Adrenal gland (tissue), 12 donors: ENCODE results near the gene UAP1. TPM values are rescaled to one million over a fixed set of nuclear protein-coding genes. Genes with fewer than 3 reads are reported as not detected.
"Not testable (repeated sequence)": the region's sequence is repeated elsewhere in the genome, so short reads cannot be mapped to it uniquely, and the experiment has no call there.

Source experiments
- DNase-seq, 7 donors: peaks; one replicate each; pipeline ENCODE4 v3.0.0-alpha.2; 2019 to 2020
- H3K27ac ChIP-seq, 5 donors: fragments of 200-600 bp; sonication (generic) in 4 of 5; 1 replicate in 3 of 5; 2 replicates in 2 of 5; pipeline versions ENCODE4 v1.5.1 to v1.8.0; 2016 to 2020; ENCODE audit warnings: mild to moderate bottlenecking in 1 of 5
- H3K27me3 ChIP-seq: fragments of 200-600 bp; 2 replicates; pipeline ENCODE4 v1.8.0; 2021
- H3K36me3 ChIP-seq, 2 donors: fragments of 200-600 bp; replicated peaks in 1 of 2; 1 replicate in 1 of 2; 2 replicates in 1 of 2; pipeline versions ENCODE4 v1.5.1 to v1.8.0; 2018 to 2022
- H3K4me1 ChIP-seq, 2 donors: fragments of 200-600 bp; replicated peaks in 1 of 2; 1 replicate in 1 of 2; 2 replicates in 1 of 2; pipeline versions ENCODE4 v1.5.1 to v1.8.0; 2018 to 2021
- H3K4me3 ChIP-seq, 4 donors: fragments of 200-600 bp; sonication (generic) in 3 of 4; one replicate each; pipeline ENCODE4 v1.5.1; 2016 to 2018
- H3K9me3 ChIP-seq, 3 donors: fragments of 200-600 bp; sonication (generic) in 1 of 3; replicated peaks in 1 of 3; 1 replicate in 2 of 3; 2 replicates in 1 of 3; pipeline versions ENCODE4 v1.5.1 to v1.8.0; 2016 to 2021
- CTCF ChIP-seq, 6 experiments: fragments of 450-650 bp in 4 of 6; fragments of 200-600 bp in 2 of 6; sonication (generic) in 1 of 6; IDR thresholded peaks; 1 replicate in 5 of 6; 2 replicates in 1 of 6; pipeline versions ENCODE4 v1.5.1 to v1.8.0; 2016 to 2021; ENCODE audit warnings: antibody characterized with exemption in 6 of 6, mild to moderate bottlenecking in 2 of 6, moderate library complexity in 1 of 6
- POLR2A ChIP-seq, 2 donors: fragments of 450-650 bp; IDR thresholded peaks; one replicate each; pipeline ENCODE4 v1.6.1; 2017; ENCODE audit warnings: antibody characterized with exemption in 2 of 2, mild to moderate bottlenecking in 2 of 2, moderate library complexity in 1 of 2
- whole genome bisulfite sequencing, 4 donors: extraction: QIAGEN DNeasy Blood & Tissue Kit in 2 of 4; methylation state at CpG; one replicate each; pipeline versions ENCODE4 v1.1.5 to v1.1.7; 2013 to 2017; 5-methylcytosine and 5-hydroxymethylcytosine counted together
- intact Hi-C, 2 donors: fragments of 100-400 bp; cut with DNase I; formaldehyde crosslinking; loops; one replicate each; pipeline versions ENCODE4 v1.14.1 to v1.15.0; 2022 to 2023
- polyA plus RNA-seq, 3 donors: library from polyadenylated mRNA; stranded (reverse); fragments of 200-250 nt in 2 of 3; fragments of 350-450 nt in 1 of 3; fragmentation: Illumina TruSeq in 1 of 3; extraction: RNeasy Lipid Tissue Mini Kit (QIAGEN cat#74804) in 1 of 3; gene quantifications; one replicate each; pipeline ENCODE4 v1.2.3, GENCODE V29; 2013 to 2014
- total RNA-seq, 9 donors: library from RNA; depleted of rRNA in 4 of 9; stranded (reverse); fragments of >200 nt in 4 of 9; fragments of 120-200 nt in 1 of 9; fragmentation: NEBNext Ultra II Directional in 1 of 9; extraction: Animal tissue kit (Norgen Biotek cat#: 25700) in 1 of 9; gene quantifications; one replicate each; pipeline versions ENCODE4 v1.1.0 to v1.2.4, GENCODE V29; 2013 to 2023
- donor health status: healthy with polysubstance abuse.
- donor health status: Bipolar disorder and iron deficiency.
- donor health status: DM: yes; HTN: yes; CAD: no.
- donor health status: DM: no; HTN: no; CAD: no.
- donor health status: DM: no; HTN: no; CAD: no.
- donor health status: DM: yes; HTN: yes; CAD: no.

Gene UAP1
- total and polyA plus RNA-seq, 12 donors, result 43.6 to 119 (median 73.3) TPM

- no peak for DNase-seq
- Histone ChIP-seq H3K4me3 (no peak overlapping the region), H3K27me3 (no peaks in the 10 kb centered on the region), H3K27ac (no peak overlapping the region), H3K36me3 (peaks cover 0 to 18% of the 10 kb centered on the region in 2 donors), H3K9me3 (no peaks in the 10 kb centered on the region), H3K4me1 (peaks cover 0 to 9% of the 10 kb centered on the region in 2 donors)
- intact Hi-C loops, result no loop called here
- 41 to 77% (median 62%) methylated on average over 2 of the region's 2 CpGs for WGBS, 4 donors
- no peak for TF ChIP-seq CTCF (IDR thresholded peaks at IDR 0.05)
- no peak for TF ChIP-seq POLR2A (IDR thresholded peaks at IDR 0.05)
These were observed 35.1 kb downstream of the UAP1 start for GRCh38 chr1:162596514-162597170.

GRCh38 chr1:162599451-162599850 lies 37.9 kb downstream of the UAP1 start:
- no peak for DNase-seq
- H3K36me3 ChIP-seq, result peaks cover 0 to 9% of the 10 kb centered on the region in 2 donors
- H3K4me1 ChIP-seq, result peaks cover 0 to 9% of the 10 kb centered on the region in 2 donors
- no peaks in the 10 kb centered on the region for H3K27me3 ChIP-seq
- TF ChIP-seq CTCF (IDR thresholded peaks at IDR 0.05), result no peak
- no peak for TF ChIP-seq POLR2A (IDR thresholded peaks at IDR 0.05)
- no peaks in the 10 kb centered on the region for H3K9me3 ChIP-seq
- intact Hi-C loops, result no loop called here
- no peak overlapping the region for H3K4me3 ChIP-seq
- H3K27ac ChIP-seq, result no peak overlapping the region
- WGBS, 4 donors, result 84 to 93% (median 90%) methylated on average over 1 of the region's 1 CpG

GRCh38 chr1:162603117-162603516 lies 41.6 kb downstream of the UAP1 start:
- H3K9me3 ChIP-seq, H3K4me3 ChIP-seq, intact Hi-C loops, H3K36me3 ChIP-seq, DNase-seq, H3K27me3 ChIP-seq, H3K27ac ChIP-seq, H3K4me1 ChIP-seq: not testable (repeated sequence)
- 91 to 96% (median 93%) methylated on average over 2 of the region's 2 CpGs for WGBS, 4 donors

GRCh38 chr1:162605225-162605927 lies 43.9 kb downstream of the UAP1 start:
- H3K36me3 ChIP-seq, result no peaks in the 10 kb centered on the region
- H3K4me3 ChIP-seq, result no peak overlapping the region
- H3K9me3 ChIP-seq, result no peaks in the 10 kb centered on the region
- no peaks in the 10 kb centered on the region for H3K27me3 ChIP-seq
- TF ChIP-seq CTCF (IDR thresholded peaks at IDR 0.05) (no peak), POLR2A (IDR thresholded peaks at IDR 0.05) (no peak)
- H3K27ac ChIP-seq, result peak overlapping the region in 2 of 5 donors; percentile 21 to 59
- 94 to 99% (median 96%) methylated on average over 3 of the region's 3 CpGs for WGBS, 4 donors
- DNase-seq, result no peak
- intact Hi-C loops, result no loop called here
- H3K4me1 ChIP-seq, result peaks cover 0 to 8% of the 10 kb centered on the region in 2 donors
